Stimulated activated CD4-positive, alpha-beta T cell treated with anti-CD3 and anti-CD28 coated beads, Interleukin-1b, Interleukin-23, amount 100 ng/mL, for 1 hour (primary cell): Measurements from ENCODE around the gene ANKLE1.
A peak's percentile ranks its signal among the peaks of the same experiment; 100 is the strongest.

ENCODE experiments used
- DNase-seq, 2 donors: peaks; one replicate each; pipeline ENCODE4 v3.0.0-alpha.2; 2020; ENCODE audit warnings: low read depth in 2 of 2

Gene ANKLE1, protein sequence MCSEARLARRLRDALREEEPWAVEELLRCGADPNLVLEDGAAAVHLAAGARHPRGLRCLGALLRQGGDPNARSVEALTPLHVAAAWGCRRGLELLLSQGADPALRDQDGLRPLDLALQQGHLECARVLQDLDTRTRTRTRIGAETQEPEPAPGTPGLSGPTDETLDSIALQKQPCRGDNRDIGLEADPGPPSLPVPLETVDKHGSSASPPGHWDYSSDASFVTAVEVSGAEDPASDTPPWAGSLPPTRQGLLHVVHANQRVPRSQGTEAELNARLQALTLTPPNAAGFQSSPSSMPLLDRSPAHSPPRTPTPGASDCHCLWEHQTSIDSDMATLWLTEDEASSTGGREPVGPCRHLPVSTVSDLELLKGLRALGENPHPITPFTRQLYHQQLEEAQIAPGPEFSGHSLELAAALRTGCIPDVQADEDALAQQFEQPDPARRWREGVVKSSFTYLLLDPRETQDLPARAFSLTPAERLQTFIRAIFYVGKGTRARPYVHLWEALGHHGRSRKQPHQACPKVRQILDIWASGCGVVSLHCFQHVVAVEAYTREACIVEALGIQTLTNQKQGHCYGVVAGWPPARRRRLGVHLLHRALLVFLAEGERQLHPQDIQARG

DNA sequence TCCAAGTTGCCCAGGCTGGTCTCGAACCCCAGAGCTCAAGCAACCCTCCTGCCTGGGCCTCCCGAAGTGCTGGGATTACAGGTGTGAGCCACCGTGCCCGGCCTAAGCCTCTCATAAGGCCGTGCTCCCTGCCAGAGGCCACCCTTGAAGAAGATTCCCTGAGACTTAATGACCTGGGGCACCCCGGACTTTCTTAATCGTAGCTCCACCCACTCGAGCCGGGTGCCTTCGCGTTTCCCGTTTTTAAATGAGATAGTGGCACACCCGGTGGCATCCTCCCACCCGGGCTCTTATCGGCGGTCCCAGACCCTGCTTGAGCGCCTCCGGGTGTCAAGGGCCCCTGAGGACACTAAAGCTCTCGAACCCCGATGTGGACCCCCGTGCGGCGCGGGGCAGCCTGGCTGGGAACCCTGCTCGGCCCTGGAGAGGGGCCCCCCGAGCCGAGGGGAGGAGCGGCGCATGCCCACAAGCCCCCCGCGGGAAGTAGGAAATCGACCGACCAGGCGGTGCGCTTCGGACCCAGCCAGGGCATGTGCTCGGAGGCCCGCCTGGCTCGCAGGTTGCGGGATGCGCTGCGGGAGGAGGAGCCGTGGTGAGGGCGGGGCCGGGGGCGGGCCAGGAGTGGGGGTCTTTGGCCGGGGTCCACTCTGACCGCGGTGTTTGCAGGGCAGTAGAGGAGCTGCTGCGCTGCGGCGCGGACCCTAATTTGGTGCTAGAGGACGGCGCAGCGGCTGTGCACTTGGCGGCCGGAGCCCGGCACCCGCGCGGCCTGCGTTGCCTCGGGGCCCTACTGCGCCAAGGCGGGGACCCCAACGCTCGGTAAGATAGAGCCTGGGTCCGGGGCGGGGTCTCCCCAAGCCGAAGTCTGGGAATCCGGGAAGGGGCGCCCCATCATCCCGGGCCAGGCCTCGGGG lies at the start of gene ANKLE1:
TSS of gene ANKLE1 (plus strand) at position 511 of the 914 bp plus-strand sequence. CDS start at position 531, 20 bp downstream.
- peak in 1 of 2 donors; percentile 10 for DNase-seq

DNA sequence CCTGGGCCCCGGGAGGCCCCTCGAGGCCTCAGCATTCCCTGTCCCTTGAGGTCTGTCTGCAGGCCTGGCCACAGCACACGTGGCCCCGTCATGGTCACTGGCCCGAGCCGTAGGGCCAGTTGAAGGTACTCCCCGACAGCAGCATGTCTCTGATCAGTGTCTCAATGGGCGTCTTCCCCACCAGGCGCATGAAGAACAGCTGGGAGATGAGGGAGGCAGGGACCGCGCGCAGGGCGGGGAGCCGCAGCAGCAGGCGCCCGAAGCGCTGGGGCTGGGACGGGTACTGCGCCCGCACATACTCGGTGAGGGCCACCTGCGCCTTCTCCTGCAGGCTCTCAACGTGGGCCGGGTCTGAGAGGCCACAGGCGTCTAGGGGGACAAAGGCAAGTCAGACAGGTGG lies 49.4 kb upstream of the ANKLE1 start:
- DNase-seq = no peak

DNA sequence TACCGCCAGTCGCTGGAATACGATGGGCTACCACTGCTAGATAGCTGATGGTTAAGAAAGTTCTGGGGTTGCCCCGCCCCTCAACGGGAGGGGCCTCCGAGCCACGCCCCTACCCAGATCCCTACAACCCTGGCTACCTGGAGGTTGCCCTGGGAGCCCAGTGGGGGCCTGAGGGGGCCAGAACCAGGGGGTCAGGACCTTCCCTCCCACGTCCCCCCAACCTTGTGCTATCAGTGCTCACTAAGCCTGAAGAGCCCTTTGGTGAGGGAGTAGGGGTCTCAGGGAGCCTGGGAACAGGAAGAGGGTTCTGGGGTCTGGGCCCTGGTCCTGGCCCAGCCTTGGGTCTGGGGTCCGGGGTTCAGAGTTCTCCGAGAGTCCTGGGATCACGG lies 46.8 kb upstream of the ANKLE1 start:
- DNase-seq = peak in 1 of 2 donors; percentile 47

DNA sequence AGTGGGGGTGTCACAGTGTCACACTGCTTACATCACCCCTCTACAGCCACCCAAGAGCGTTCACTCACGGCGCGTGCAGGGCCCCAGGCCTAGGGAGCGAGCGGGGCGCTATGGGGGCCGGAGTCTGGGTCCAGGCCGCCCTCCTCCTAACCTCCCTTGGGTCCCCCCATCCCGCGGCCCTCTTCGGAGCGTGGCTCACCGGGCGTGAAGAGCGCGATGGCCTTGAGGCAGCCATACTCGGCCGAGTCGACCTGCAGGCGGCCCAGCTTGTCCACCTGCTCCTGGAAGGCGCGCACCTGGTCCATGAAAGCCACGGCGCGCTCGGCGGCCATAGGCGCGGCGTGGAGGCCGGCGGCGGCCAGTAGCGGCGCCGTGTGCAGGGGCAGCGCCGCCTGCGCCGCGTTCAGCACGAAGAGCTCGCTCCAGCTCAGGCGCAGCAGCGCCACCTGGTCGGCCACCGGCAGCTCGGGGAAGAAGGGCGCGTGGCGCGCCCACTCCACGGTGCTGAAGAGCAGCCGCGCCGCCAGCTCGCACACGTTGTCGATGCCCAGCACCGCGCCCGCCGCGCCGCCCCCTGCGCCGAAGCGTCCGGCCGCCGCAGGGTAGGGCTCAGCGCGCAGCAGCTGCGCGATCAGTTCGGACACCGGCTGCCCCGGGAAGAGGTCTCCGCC lies 46.3 kb upstream of the ANKLE1 start:
- peak; percentile 46 to 56 for DNase-seq

DNA sequence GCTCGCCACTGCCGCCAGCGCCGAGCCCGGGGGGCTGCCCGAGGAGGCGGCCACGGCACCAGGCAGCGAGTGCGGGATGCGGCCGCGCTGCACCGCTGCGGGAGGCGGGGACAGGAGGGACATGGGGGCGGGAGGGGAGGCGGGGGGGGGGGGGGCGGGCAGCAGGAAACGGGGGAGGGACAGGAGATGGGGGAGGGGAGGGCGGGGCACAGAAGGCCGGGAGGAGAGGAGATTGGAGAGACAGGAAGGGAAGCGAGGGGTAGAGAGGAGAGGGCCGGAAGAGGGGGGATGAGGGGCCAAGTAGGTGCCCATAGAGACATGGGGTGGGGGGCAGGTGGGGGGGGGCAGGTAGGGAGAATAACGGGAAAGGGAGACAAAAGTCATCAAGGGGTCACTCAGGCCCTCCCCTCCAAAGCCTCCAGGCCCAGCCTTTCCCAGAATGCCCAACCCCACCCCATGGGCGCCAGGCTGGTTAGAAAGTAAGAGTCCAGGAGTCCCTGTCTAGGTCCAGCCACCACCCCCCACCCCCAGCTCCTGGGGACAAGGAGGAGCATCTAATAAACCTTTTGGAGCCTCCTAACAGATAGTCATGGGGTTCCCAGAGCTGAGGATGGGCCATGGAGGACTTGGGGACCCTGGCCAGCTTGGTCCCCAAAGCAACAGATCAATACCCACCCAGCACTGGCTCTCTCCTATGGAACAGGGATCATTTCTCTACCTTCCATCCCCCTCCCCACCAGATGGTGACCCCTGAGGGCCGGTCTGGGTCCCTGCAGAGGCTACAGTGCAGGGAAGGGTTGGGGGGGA lies 45.5 kb upstream of the ANKLE1 start:
- DNase-seq = no peak

DNA sequence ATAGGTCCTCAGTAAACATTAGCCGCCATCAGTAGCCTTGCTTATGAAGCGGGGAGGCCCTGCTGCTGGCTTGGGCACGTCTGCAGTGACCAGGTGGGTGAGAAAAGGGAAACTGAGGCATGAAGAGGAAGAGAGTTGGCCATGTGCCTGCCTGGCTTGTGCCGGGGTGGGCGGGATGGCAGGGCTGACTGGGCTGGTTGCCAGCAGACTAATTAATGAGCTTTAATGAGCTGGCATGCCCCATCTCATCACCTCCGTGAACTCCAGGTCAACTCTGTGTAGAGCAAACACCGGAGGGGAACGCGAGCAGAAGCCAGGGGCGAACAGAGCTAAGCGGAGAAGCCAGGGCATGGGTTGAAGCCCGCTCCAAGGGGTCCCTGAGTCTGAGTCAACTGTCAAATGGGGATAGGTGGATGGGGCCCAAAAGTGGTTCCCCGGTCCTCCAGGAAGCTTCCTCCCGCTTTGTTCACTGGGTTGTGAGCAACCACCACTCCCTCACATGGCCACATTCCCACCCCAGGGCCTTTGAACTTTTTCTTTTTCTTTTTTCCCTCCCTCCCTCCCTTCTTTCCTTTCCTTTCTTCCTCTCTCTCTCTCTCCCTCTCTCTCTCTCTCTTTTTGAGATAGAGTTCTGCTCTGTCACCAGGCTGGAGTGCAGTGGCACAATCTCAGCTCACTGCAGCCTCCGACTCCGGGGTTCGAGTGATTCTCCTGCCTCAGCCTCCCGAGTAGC lies 44.7 kb upstream of the ANKLE1 start:
- DNase-seq = no peak

DNA sequence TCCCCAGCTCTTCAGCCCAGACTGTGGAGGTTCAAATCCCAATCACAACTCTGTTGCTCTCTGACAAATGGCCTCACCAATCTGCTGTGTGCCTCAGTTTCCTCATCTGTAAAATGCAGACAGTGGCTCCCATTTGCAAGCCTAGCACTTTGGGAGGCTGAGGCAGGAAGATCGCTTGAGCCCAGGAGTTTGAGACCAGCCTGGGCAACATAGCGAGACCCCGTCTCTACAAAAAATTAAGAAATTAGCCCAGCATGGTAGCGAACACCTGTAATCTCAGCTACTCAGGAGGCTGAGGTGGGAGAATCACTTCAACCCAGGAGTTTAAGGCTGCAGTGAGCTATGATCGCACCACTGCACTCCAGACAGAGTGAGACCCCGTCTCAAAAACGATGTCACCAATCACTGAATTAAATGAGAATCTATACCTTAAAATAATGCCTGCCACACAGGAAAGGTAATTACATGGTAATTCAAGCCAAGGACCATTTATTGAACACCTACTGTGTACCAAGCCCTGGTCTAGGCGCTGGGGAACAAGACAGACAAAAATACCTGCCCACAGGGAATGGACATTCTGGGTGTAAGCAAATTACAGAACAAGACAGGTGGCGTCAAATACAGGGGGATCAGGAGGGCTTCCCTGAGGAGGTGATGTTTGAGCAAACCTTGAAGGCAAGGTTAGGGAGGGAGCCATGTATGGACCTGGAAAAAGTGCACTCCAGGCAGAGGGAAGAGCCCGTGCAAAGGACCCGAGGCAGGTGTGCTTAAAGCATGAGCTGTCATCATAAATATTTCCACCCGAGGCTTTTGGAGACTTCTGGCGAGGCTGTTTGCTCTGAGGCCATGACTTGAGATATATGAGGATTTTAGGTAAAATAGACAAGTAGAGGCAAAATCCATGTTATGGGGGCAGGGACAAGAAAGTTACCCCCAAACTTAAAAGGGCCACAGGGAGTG lies 43.7 kb upstream of the ANKLE1 start:
- no peak for DNase-seq

DNA sequence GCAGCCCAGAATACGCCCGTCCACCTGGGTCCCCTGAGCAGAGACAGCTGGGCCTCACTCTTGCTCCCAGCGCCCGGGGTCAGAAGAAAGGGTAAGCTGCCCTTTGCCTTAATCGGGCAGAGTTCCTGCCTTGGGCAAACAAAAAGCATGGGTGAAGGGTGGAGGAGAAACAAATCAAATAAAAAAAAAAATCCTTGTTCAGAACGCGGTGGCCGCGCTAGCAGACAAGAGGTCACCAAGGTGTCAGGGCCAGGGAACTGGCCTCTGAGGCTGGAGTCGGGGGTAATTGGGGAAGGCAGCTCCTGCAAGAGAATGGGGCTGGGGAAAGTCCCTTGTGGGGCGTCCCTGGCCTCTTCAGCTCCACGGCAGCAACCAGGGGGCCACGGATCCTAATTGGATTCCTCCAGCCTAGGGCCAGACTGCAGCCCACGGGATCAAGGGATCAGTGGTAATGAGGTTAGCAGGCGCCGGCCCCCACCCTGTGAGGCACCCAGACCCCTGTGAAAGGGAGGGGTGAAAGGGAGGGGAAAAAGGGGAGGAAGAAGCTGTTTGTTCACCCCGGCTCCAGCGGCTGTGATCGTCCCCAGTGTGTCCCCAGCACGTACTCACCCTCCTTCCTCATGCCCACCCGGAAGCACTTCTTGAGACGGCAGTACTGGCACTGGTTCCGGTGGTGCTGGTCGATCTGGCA lies 41.5 kb upstream of the ANKLE1 start:
- no peak for DNase-seq

DNA sequence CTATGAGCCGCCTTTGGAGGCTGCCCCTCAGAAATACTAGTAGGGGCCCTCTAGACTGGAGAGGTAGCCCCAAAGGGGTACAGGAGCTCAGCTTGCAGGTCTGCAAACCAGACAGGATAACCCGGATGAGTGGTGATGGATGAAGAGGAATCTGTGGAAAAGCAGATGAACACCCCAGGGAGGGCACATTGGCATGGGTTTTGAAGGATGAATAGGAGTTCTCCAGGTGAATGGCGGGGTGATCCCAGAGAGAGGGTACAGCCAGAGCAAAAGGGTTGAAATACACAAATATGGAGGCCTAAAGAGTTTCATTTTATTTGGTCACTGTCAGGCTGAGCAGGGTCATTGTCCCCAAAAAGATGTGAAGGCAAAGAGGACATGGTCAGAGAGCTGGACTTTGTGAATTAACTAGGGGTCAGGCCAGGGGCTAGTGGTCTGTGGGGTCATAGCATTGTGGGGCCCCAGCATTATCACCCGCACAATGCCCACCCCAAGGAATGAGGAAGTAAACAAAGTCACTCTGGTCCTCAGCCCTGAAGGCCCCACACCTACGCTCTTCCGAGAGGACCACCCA lies 40.8 kb upstream of the ANKLE1 start:
- DNase-seq = no peak

DNA sequence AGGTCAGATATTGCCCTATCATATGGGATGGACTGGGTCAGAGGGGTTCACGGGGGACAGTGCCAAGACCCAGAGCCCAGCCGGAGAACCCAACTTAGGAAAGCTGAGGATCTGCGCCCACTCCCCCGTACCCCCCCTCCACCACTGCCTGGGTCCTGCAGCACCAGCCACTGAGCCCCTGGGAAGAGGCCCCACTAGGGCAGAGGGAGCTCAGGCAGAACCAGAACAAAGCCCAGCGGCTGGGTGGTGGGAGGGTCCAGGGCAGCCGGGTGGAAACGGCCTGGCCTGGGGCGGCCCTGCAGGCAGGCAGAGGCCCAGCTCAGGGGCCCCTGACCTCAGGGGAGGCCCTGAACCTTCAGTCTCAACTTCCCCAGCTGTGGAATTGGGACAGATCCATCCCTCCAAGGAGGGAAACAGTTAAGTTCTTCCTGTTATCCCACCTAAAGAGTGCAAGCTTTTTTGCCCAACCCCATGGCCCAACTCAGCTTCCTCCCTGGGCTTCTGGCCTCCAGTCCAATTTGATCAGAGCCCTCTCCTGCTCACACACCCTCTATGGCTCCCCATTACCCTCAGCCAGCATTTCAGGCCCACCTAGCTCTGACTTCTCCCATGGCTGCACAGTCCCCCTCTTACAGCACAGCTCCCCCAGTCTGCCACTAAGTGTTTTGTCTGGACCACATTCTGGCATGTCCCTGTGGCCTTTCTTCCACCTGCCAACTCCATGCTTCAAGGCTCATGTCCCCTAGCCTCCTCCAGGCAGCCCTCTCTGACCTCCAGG lies 39.1 kb upstream of the ANKLE1 start:
- no peak for DNase-seq

DNA sequence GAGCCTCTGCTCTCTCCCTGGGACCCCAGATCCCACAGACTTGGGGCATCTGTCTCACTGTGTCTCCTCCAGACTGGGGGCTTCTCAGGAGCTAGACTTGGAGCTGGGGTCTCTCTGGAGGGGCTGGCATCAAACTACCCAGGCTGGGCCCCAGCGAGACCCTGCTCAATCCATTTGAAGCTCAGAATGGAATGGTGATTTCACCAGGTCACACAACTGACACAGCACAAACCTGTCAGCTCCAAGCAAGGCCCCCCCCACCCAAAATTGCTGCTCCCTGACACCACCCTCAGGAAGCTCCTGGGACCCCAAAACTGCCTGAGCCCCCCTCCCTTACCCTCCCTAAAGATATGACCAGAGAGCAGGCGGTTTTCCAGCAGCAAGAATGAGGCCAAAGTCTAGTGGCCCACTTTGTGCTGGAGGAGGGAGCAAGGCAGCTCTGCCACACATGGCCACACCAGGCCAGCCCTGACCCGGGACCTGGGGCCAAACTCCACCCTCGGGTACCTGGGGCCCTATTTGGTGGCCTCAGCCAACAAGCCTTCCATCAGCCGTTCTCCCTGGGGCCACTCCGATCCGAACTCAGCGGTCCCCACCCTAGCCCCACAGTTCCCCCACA lies 38.4 kb upstream of the ANKLE1 start:
- DNase-seq = no peak

DNA sequence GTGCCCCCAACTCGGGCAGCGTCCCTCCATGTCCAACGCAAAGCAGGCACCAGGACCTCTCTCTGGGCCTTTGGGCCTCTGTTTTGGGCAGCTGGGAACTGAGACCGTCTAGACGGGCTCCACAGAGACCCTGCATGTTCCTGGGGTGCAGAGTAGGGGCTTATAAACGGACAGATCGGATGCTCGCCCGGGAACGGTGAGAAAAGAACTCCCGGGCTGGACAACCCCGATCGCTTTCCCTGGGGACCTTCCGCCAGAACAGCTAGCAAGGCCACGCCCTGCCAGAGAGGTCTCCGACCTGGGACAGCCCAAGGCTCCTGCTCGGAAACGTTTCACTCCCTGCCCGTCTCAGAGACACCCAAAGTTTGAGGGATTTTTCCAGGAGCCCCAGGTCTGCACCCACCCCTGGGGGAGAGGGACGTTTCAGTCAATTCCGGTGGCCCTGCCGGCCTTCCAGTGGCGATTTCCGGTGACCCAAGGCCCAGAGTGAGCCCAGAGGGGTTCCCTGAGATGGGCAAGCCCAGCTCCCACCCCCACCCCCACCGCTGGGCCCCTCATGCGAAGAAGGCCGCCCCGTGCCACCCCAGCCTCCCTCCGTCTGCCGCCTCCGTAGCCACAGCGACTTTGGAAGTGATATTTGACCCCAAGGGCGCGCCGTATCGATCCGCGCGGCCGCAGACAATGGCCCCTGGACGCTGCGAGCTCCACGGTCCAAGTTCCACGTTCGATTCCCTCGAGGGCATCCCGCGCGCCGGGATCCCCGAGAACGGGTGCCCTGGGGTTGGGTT lies 37.7 kb upstream of the ANKLE1 start:
- no peak for DNase-seq

DNA sequence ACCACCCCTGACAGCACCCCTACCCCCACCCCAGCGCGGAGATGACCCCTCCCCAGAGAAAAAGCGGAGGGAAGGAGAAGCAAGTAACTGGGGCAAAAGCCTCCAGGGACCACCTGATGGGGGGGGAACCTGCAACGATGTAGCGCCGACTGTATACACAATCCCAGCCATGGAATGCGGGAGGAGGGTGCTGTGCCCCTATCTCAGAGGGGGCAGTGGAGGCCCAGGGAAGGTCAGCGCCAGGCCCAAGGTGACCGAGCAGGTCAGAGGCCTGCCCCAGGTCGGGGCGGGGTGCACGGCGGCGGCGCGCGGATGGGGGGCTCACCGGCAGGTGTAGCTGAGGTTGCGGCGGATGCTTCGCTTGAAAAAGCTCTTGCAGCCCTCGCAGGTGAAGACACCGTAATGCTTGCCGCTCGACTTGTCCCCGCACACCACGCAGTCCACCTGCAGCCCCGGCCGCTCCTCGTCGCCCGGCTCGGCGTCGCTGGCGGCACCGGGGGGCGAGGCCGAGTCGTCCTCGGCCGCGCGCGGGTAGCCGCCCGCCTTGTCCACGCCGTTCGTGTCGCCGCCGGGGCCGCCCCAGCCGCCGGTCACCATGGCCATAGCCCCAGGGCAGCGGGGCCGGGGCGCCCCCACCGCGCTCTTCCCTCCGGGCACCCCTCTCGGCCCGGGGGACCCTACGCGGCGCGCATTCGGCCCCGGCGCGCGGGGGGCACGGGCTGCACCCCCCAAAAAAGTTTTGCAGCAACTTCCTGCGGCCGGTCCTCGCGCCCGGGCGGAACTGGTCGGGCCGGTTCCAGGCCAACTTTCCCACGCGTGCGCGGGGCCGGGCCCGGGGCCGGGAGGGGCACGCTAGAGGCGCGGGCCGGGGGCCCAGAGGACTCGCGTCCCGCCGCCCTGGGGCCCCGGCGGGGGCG lies 36.8 kb upstream of the ANKLE1 start:
- DNase-seq = no peak

DNA sequence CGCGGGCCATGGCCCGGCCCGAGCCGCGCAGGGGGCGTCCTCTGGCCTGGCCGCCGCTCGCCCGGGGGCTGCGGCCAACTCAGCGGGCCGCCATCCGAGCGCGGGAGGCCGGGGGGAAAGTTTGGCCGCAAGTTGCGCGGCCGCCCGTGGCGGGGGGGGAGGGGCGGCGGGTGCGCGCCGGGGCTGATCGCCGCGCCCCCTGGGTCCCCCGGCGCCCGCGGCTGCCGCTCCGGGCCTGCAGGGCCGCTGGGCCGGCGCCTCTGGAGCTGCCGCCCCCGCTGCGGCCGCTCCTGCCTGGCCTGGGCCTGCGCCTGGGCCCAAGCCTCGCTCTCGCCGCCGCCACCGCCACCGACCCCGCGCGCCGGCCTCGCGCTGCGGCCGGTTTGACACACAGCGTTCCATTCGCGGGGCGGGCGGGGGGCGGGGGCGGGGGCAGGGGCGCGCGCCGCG lies 36.1 kb upstream of the ANKLE1 start, which contains the start of gene NR2F6:
TSS of gene NR2F6 (minus strand) at position 385 of the 450 bp plus-strand sequence. CDS start 699 bp downstream, outside the sequence.
- DNase-seq = peak in 1 of 2 donors; percentile 23
